Adrenal gland (tissue), 12 donors: Measurements from ENCODE around the gene NCK1. TPM values are rescaled to one million over a fixed set of nuclear protein-coding genes. Genes with fewer than 3 reads are reported as not detected.

Experiments used
- DNase-seq, 7 donors: peaks; one replicate each; pipeline ENCODE4 v3.0.0-alpha.2; 2019 to 2020
- H3K27ac ChIP-seq, 5 donors: fragments of 200-600 bp; sonication (generic) in 4 of 5; 1 replicate in 3 of 5; 2 replicates in 2 of 5; pipeline versions ENCODE4 v1.5.1 to v1.8.0; 2016 to 2020; ENCODE audit warnings: mild to moderate bottlenecking in 1 of 5
- H3K27me3 ChIP-seq: fragments of 200-600 bp; 2 replicates; pipeline ENCODE4 v1.8.0; 2021
- H3K36me3 ChIP-seq, 2 donors: fragments of 200-600 bp; replicated peaks in 1 of 2; 1 replicate in 1 of 2; 2 replicates in 1 of 2; pipeline versions ENCODE4 v1.5.1 to v1.8.0; 2018 to 2022
- H3K4me1 ChIP-seq, 2 donors: fragments of 200-600 bp; replicated peaks in 1 of 2; 1 replicate in 1 of 2; 2 replicates in 1 of 2; pipeline versions ENCODE4 v1.5.1 to v1.8.0; 2018 to 2021
- H3K4me3 ChIP-seq, 4 donors: fragments of 200-600 bp; sonication (generic) in 3 of 4; one replicate each; pipeline ENCODE4 v1.5.1; 2016 to 2018
- H3K9me3 ChIP-seq, 3 donors: fragments of 200-600 bp; sonication (generic) in 1 of 3; replicated peaks in 1 of 3; 1 replicate in 2 of 3; 2 replicates in 1 of 3; pipeline versions ENCODE4 v1.5.1 to v1.8.0; 2016 to 2021
- POLR2A ChIP-seq, 2 donors: fragments of 450-650 bp; IDR thresholded peaks; one replicate each; pipeline ENCODE4 v1.6.1; 2017; ENCODE audit warnings: antibody characterized with exemption in 2 of 2, mild to moderate bottlenecking in 2 of 2, moderate library complexity in 1 of 2
- WGBS, 4 donors: extraction: QIAGEN DNeasy Blood & Tissue Kit in 2 of 4; methylation state at CpG; one replicate each; pipeline versions ENCODE4 v1.1.5 to v1.1.7; 2013 to 2017; 5-methylcytosine and 5-hydroxymethylcytosine counted together
- intact Hi-C, 2 donors: fragments of 100-400 bp; cut with DNase I; formaldehyde crosslinking; loops; one replicate each; pipeline versions ENCODE4 v1.14.1 to v1.15.0; 2022 to 2023
- polyA plus RNA-seq, 3 donors: library from polyadenylated mRNA; stranded (reverse); fragments of 200-250 nt in 2 of 3; fragments of 350-450 nt in 1 of 3; fragmentation: Illumina TruSeq in 1 of 3; extraction: RNeasy Lipid Tissue Mini Kit (QIAGEN cat#74804) in 1 of 3; gene quantifications; one replicate each; pipeline ENCODE4 v1.2.3, GENCODE V29; 2013 to 2014
- total RNA-seq, 9 donors: library from RNA; depleted of rRNA in 4 of 9; stranded (reverse); fragments of >200 nt in 4 of 9; fragments of 120-200 nt in 1 of 9; fragmentation: NEBNext Ultra II Directional in 1 of 9; extraction: Animal tissue kit (Norgen Biotek cat#: 25700) in 1 of 9; gene quantifications; one replicate each; pipeline versions ENCODE4 v1.1.0 to v1.2.4, GENCODE V29; 2013 to 2023
- TF ChIP-seq, protein P1 (sequence below), 6 experiments: fragments of 450-650 bp in 4 of 6; fragments of 200-600 bp in 2 of 6; sonication (generic) in 1 of 6; IDR thresholded peaks; 1 replicate in 5 of 6; 2 replicates in 1 of 6; pipeline versions ENCODE4 v1.5.1 to v1.8.0; 2016 to 2021; ENCODE audit warnings: antibody characterized with exemption in 6 of 6, mild to moderate bottlenecking in 2 of 6, moderate library complexity in 1 of 6
- donor health status: healthy with polysubstance abuse.
- donor health status: Bipolar disorder and iron deficiency.
- donor health status: DM: yes; HTN: yes; CAD: no.
- donor health status: DM: no; HTN: no; CAD: no.
- donor health status: DM: no; HTN: no; CAD: no.
- donor health status: DM: yes; HTN: yes; CAD: no.

The NCK1 gene
- total and polyA plus RNA-seq, 12 donors: 6.0 to 59.2 (median 36.3) TPM

DNA sequence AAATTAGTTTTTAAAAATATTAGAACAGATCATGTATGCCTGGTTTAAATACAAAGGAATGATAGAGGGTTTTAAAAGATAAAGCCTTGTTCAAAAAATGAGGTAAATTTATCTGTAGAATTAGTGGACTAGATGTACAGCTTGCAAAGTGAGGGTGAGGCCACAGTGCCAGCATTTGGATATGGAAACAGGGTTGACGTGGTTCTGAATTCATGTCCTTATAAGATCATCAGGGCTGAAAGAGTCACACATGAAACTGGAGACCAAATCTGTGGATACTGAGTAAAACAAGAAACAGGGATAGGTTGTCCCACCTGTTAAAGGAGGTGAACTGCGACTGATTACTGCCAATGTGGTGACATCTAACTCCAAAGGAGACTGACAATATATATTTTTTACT is 46.3 kb downstream of the NCK1 start:
- H3K4me1 ChIP-seq: peaks cover 6 to 24% of the 10 kb centered on the region in 2 donors
- intact Hi-C loops: no loop called here
- DNase-seq: no peak
- peaks cover 0 to 17% (median 10%) of the 10 kb centered on the region in 3 donors for H3K9me3 ChIP-seq
- no peak overlapping the region for H3K27ac ChIP-seq
- H3K4me3 ChIP-seq: no peak overlapping the region
- H3K27me3 ChIP-seq: no peaks in the 10 kb centered on the region
- no peak for TF ChIP-seq POLR2A (IDR thresholded peaks at IDR 0.05)
- TF ChIP-seq, protein P1, sequence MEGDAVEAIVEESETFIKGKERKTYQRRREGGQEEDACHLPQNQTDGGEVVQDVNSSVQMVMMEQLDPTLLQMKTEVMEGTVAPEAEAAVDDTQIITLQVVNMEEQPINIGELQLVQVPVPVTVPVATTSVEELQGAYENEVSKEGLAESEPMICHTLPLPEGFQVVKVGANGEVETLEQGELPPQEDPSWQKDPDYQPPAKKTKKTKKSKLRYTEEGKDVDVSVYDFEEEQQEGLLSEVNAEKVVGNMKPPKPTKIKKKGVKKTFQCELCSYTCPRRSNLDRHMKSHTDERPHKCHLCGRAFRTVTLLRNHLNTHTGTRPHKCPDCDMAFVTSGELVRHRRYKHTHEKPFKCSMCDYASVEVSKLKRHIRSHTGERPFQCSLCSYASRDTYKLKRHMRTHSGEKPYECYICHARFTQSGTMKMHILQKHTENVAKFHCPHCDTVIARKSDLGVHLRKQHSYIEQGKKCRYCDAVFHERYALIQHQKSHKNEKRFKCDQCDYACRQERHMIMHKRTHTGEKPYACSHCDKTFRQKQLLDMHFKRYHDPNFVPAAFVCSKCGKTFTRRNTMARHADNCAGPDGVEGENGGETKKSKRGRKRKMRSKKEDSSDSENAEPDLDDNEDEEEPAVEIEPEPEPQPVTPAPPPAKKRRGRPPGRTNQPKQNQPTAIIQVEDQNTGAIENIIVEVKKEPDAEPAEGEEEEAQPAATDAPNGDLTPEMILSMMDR (IDR thresholded peaks at IDR 0.05): no peak
- WGBS, 4 donors: 92 to 100% (median 97%) methylated on average over 2 of the region's 2 CpGs
- H3K36me3 ChIP-seq: no peaks in the 10 kb centered on the region

DNA sequence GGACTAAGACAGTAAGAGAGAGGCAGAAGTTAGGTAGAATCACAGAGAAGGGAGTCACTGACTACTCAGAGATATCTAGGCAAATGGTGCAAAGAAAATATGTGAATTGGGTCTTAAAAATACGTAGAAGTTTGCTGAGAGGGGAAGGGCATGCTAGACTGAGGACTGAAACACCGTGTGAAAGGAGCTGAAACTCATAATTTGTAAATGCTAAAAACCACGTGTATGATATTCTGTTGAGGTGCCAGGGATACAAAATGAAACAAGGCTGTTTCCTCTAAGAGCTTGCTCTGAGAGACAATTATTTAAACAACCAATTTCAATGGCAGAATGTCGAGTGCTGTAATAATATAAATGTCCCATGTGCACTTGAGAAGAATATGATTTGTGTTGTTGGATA is 47.2 kb downstream of the NCK1 start:
- 63 to 75% (median 67%) methylated on average over 4 of the region's 4 CpGs for WGBS, 4 donors
- intact Hi-C loops: no loop called here
- TF ChIP-seq, protein P1 (IDR thresholded peaks at IDR 0.05): no peak
- TF ChIP-seq POLR2A (IDR thresholded peaks at IDR 0.05): no peak
- H3K4me3 ChIP-seq: no peak overlapping the region
- peaks cover 0 to 11% (median 10%) of the 10 kb centered on the region in 3 donors for H3K9me3 ChIP-seq
- no peak for DNase-seq
- peaks cover 7 to 29% of the 10 kb centered on the region in 2 donors for H3K4me1 ChIP-seq
- no peaks in the 10 kb centered on the region for H3K27me3 ChIP-seq
- H3K36me3 ChIP-seq: no peaks in the 10 kb centered on the region
- no peak overlapping the region for H3K27ac ChIP-seq

DNA sequence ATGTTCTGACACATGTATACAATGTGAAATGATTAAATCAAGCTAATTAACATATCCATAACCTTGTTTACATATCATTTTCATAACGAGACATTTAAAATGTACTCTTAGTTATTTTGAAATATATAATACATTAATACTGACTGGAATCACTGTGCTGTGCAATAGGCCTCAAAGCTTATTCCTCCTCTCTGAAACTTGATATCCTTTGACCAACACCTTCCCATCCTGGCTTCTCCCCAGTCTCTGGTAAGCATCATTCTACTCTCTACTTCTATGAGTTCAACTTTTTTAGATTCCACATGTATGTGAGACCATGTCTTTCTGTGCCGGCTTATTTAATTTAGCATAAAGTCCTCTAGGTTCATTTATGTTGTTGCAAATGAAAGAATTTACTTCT is 48.7 kb downstream of the NCK1 start:
- 89 to 97% (median 94%) methylated on average over 2 of the region's 2 CpGs for WGBS, 4 donors
- H3K4me1 ChIP-seq: peaks cover 7 to 31% of the 10 kb centered on the region in 2 donors
- no peak for TF ChIP-seq POLR2A (IDR thresholded peaks at IDR 0.05)
- TF ChIP-seq, protein P1 (IDR thresholded peaks at IDR 0.05): no peak

DNA sequence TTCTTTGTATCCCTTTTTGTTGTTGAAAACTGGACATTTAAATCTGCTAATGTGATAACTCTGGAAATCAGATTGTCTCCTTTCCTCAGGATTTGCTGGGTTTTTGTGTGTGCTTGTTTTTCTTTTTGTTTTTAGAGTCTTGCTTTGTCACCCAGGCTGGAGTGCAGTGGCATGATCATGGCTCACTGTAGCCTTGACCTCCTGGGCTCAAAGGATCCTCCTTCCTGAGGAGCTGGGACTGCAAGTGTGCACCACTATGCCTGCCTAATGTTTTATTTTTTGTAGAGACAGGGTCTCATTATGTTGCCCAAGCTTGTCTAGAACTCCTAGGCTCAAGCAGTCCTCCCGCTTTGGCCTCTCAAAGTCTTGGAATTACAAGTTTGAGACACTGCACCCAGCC is 51.2 kb downstream of the NCK1 start:
- H3K36me3 ChIP-seq: no peaks in the 10 kb centered on the region
- intact Hi-C loops: no loop called here
- no peaks in the 10 kb centered on the region for H3K27me3 ChIP-seq
- peak overlapping the region in 1 of 4 donors; percentile 15 for H3K4me3 ChIP-seq
- peak overlapping the region in 3 of 5 donors; percentile 24 to 67 (median 35) for H3K27ac ChIP-seq
- WGBS, 4 donors: 94 to 100% (median 95%) methylated on average over 1 of the region's 1 CpG
- DNase-seq: peak in 6 of 7 donors; percentile 39 to 65 (median 54)
- peaks cover 14 to 44% of the 10 kb centered on the region in 2 donors for H3K4me1 ChIP-seq
- TF ChIP-seq, protein P1 (IDR thresholded peaks at IDR 0.05): no peak
- no peak for TF ChIP-seq POLR2A (IDR thresholded peaks at IDR 0.05)
- H3K9me3 ChIP-seq: no peaks in the 10 kb centered on the region

More for the DNA sequence above, 48.7 kb downstream of the NCK1 start:
- Histone ChIP-seq H3K27me3 (no peaks in the 10 kb centered on the region), H3K36me3 (no peaks in the 10 kb centered on the region), H3K4me3 (no peak overlapping the region), H3K9me3 (no peaks in the 10 kb centered on the region), H3K27ac (no peak overlapping the region)
- no peak for DNase-seq
- intact Hi-C loops: no loop called here
